Fibroblast of skin of right biceps (primary cell): Measurements from ENCODE around the gene ECM2.

ENCODE experiments used
- DNase-seq: peaks from one replicate; pipeline ENCODE4 v3.0.0-alpha.2; 2013

The ECM2 gene

DNA sequence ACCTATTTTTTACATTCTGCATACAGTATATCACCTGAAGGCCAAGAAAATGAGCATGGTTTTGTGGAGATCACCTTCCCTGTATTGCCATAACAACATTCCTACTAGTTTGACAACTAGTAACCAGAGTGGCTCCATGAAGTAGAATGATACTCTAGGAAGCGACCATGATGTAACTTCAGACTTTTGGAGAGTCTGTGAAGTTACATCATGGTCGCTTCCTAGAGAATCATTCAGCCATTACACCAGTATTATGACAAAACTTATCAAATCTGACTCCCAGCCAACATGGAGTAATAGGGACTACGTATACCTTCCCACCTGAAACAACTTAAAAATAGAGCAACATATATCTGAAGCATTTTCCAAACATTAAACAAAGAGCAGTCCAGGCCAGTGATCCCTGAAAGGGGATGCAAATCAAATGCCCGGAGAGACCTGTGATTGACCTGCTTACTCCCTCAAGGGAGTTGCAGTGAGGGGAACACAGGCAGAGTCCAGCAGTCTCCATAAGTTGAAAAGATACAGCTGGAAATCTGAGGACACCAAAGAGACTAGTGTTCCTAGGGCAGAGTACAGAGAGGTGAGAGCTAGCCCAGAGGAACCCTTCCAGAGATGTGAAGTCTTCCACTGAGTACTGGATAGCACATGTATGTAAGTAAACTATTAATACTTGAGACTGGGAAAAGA is 7.8 kb downstream of the ECM2 start:
- DNase-seq, result no peak

- DNase-seq, result no peak
These were observed 8.4 kb downstream of the ECM2 start for GRCh38 chr9:92527291-92527828.

GRCh38 chr9:92525306-92525705 is 10.5 kb downstream of the ECM2 start:
- peak; percentile 19 for DNase-seq

DNA sequence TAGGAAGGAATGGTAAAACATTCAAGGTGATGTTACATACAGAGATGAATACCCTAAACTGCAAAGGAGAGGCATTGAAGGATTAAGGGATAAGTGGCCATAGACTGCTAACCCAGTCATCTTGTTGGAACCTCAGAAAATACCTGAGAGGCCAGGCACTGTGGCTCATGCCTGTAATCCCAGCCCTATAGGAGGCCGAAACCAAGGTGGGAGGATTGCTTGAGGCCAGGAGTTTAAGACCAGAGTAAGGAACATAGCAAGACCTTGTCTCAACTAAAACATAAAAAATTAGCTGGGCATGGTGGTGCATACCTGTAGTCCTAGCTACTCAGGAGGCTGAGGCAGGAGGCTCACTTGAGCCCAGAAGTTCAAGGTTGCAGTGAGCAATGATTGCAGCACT is 10.9 kb downstream of the ECM2 start:
- no peak for DNase-seq

DNA sequence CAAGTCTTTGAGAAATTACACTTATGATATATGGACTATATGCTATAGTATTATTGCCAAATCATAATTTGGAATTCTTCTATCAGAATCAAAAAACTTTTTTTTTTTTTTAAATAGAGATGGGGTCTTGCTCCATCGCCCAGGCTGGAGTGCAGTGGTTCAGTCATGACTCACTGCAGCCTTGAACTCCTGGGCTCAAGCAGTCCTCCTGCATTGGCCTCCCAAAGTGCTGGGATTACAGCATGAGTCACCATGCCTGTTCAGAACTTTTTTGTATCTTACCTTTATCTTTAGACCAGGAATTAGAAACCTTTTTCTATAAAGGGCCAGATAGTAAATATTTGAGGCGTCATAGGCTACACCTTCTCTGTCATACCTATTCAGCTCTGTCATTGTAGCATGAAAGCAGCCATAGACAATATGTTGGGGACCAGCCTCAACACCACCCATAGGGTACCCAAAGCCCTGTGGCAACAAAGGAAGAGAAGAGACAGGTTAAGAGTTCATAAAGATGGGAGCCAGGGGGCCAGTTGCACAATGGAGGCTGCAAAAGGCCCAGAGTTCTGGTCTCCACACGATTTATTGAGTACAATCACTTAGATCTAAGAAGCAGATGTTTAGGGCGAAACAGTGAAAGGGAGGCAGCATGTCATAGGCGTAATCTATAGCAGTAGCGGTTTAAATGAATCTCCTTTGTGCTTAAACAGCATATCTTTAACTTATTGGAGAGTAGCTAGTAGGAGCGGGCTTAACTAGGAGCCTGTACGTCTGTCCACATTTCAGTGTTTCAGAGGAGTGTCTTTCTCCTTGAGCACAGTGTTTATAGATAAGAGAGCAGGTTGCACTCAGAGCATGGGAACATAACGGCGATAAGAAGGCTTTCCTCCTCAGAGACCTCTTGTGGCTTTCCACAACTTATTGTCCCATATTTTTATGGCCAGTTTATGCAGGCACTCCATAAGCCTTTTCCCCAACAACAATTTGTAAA is 12.5 kb downstream of the ECM2 start:
- no peak for DNase-seq

GRCh38 chr9:92520837-92521236 is 15.0 kb downstream of the ECM2 start:
- no peak for DNase-seq

DNA sequence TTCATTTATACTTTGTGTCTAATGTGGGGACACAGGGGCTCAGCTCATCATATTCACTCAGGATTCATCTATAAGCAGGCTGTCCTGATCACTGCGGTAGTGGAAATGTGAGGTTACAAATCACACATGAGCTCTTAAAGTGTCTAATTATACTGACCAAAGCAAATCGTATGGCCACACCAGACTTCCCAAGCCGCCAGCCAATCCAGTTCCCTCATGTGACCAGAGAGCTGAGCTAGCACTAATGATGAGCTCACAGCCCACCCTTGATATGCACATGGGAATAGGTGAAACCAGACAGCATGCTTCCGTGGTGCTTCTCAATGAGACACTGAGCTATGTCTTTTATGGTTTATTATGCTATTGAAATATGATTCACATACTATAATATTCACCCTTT is 17.6 kb downstream of the ECM2 start:
- DNase-seq, result no peak

DNA sequence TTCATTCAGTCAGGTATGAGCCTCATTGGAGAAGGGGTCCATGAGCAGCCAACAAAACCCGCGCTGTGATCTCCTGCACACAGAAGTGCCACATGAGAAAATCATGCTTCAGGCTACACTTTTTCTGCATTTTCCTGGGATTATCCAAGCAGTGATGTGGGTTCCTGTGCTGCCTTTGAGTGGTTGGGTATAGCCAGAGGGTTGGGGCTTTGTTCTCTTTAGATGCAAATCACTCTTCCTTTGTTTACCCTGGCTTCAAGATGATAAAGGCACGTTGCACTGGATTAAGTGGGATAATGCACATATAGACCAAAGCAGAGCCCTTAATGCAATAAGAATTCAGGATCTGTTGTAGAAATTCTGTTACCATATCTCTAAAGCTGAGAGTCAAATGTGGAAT is 18.7 kb downstream of the ECM2 start:
- no peak for DNase-seq

- DNase-seq, result no peak
These were observed 19.3 kb downstream of the ECM2 start for GRCh38 chr9:92516521-92516920.

DNA sequence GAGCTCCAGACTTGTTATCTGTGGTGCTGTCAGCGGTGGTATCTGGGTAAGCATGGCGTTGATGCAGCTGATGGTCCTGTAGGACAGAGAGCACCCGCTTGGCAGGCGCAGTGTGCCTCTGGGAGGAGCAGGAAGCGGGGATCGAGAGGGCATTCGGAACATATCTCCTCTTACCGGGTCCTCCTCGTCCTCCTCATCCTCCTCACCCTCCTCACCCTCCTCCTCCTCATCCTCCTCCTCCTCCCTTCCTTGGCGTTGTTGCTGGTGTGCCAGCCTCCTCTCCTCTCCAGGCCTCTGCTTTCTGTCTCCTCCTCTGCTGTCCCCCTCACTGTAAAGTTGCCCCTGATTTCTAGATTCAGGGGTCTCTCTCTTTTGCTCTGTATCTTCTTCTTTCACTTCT is 21.2 kb downstream of the ECM2 start:
- DNase-seq, result no peak

DNA sequence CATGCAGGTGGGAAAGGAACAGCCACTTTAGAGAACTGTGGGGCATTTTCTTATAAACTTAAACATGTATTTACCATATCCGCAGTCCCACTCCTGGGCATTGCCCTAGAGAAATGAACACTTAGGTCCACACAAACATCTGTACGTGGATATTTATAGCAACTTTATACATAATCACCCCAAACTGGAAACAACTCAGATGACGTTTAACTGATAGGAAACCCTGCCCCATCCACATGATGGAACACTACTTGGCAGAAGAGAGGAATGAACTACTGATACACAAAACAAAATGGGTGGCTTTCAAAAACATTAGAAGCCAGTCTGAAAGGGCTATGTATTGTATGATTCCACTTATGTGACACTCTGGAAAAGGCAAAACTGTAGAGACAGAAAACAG is 22.4 kb downstream of the ECM2 start:
- no peak for DNase-seq

DNA sequence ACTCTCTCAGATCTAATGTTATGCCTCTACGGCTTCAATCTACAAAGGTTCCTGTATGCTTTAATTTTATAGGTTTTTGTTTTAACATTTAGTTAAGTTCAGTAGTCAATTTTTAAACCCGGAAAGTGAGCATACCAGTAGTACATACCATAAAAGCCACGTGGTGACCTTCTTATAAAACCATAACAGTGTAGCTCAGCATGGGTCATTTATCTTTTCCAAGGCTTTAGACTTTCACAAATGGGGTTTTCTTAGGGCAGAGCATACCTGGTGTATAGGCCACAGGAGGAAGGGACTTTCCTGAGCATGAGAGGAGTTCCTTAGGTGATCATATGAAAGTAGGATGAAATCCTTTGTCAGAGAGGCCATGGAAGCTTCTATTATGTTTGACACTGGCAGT is 23.2 kb downstream of the ECM2 start:
- DNase-seq, result no peak

DNA sequence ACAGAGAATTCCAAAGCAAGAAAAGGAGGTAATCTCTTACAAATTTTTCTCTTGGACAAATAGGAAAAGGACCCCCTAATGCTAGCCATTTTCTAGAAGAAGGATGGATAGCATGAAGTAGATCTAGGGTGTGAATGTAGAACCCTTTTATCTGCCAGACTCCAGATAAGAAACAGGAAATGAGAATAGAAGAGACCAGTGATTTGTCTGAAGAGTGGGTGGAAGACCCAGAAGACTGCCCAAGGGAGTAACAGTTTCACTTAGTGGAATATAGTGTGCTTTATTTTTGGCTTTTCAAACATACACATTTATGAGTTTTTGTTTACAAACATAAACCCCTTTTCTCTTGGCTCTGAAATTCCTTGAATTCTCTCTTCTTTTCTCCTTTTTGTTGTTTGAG is 25.0 kb downstream of the ECM2 start:
- no peak for DNase-seq

- no peak for DNase-seq
These were observed 26.7 kb downstream of the ECM2 start for GRCh38 chr9:92509050-92509449.

- DNase-seq, result no peak
These were observed 27.6 kb downstream of the ECM2 start for GRCh38 chr9:92508018-92508820.

GRCh38 chr9:92507496-92507895 is 28.3 kb downstream of the ECM2 start:
- no peak for DNase-seq

DNA sequence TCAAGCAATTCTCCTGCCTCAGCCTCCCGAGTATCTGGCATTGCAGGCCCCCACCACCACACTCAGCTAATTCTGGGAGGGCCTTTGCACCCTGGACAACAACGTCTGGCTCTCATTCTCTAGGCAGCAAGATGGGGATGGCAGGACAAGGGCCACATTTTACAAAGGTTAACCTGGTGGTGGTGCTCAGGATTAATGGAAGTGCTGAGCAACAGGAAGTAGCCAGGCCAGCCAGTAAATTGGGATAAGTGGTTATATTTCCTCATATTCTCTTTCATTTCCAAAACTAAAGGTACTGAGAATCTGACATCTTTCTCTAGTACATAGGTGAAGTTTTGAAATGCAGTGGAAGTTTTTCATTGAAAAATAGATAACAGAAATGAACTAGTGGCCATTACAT is 28.8 kb downstream of the ECM2 start:
- no peak for DNase-seq

DNA sequence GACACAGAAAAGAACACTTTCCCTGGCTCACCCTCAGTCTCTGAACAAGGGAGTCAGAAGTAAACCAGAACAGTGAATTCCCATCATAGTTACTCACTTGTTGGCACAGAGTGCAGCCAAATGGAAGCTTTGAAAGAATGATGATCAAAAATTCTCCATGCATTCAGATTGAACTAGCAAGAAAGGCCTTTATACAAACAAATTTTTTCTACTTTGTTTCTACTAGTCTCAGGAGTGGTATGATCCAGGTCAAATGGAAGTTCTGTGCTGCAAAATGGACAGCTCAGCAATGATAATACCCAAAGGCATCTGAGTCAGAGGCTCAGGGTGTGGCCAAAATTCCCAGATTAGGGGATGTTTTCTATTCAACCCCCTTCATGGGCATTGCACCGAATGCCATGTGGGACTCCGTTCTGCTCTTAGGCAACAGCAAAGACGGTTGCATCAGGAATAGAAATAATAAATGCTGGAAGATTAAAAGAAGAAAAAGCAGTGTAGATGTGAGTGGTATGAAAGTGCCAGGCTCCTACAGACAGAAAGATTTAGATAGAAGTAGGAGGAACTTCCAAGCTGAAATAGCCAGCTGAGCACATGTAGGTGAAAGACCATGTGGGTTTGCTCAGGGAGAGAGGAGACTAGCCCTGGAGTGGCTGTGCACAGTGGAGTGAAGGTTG is 29.5 kb downstream of the ECM2 start:
- peak; percentile 97 for DNase-seq

- no peak for DNase-seq
These were observed 30.9 kb downstream of the ECM2 start for GRCh38 chr9:92504881-92505280.

DNA sequence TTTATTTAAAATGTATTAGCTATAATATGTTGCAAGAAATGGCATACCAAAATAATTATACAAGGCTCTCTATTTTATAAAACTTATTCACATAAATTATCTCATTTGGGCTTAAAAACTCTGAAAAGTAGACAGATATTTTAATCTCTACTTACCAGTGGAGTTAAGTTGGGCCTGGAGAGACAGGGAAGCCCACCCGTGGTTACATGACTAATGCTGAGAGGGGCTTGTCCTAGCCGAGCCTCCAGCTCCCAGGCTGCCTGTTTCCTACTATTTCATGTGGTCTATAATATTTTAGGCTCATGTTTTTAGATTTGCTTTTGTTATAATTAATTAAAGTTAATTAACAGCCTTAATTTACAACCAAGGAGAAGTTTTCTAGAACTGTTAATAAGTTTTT is 32.6 kb downstream of the ECM2 start:
- DNase-seq, result no peak

DNA sequence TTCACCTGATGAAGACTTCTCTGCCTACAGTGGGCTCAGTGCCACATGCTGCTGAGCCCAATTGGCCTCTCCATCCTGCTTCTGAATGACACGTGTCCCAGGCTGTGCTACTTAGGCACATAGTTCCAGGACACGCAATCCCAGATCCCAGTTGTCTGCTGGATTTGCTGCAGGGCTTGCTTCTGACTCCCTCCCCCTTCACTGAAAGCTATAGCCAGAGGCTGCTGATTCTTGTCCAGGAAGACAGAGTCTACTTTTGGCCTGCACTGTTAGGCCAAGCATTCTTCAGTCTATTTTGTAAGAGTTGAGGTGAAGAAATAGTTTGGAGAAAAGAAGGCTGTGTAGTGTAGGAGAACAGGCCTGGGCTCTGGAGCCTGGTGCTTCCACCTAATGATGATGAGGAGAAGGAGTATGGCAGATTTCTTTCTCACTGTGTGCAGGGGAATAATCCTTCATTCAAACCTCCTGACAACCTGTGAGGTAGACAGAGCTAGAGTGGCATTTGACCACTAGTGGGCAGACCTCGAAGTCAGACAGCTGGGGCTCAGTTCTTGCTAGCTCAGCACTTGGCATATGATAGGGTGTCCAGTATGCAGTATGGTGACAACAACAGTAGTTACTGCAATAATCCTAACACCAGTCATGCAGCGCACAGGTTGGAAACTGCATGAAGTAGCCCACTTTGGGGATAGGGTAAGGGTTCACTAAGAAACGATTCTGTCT is 34.0 kb downstream of the ECM2 start:
- peak; percentile 36 for DNase-seq

DNA sequence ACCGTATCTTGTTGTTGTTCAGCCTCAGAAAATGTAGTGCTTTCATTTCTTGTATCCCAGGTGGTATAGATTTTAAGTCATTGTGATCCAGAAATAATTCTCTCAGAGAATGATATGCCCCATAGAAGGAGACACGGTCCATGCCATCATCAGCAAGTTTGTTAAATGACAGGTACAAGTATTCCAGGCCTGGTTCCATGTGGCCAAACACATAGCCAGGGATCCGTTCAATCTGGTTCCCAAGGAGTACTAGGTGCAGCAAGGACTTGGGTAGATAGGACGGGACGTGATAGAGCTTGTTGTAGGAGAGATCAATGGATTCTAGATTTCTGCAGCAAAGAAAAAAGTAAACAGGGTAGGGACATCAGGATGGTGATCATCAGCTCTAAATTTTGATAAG is 35.1 kb downstream of the ECM2 start:
- no peak for DNase-seq
